Stomach (tissue), 4 donors: ENCODE data around the gene NTNG1.
"Not testable (repeated sequence)": the region's sequence is repeated elsewhere in the genome, so short reads cannot be mapped to it uniquely, and the experiment has no call there.

ENCODE experiments used
- EP300 ChIP-seq: sonication (generic); formaldehyde crosslinking; IDR thresholded peaks from one replicate; pipeline ENCODE4 v1.6.1; 2017; ENCODE audit warnings: antibody characterized with exemption
- POLR2A ChIP-seq, 4 donors: fragments of 450-650 bp; IDR thresholded peaks; one replicate each; pipeline ENCODE4 v1.6.1; 2016; ENCODE audit warnings: antibody characterized with exemption in 4 of 4, control low read depth in 2 of 4, mild to moderate bottlenecking in 1 of 4, moderate library complexity in 1 of 4
- POLR2AphosphoS5 ChIP-seq, 3 donors: sonication (generic); formaldehyde crosslinking; IDR thresholded peaks; one replicate each; pipeline ENCODE4 v1.6.1; 2016; ENCODE audit warnings: antibody characterized with exemption in 3 of 3
- TF ChIP-seq, protein P1 (sequence below), 7 experiments: fragments of 450-650 bp in 4 of 7; fragments of 200-600 bp in 3 of 7; sonication (generic) in 3 of 7; IDR thresholded peaks; one replicate each; pipeline ENCODE4 v1.5.1; 2016 to 2019; ENCODE audit warnings: antibody characterized with exemption in 7 of 7, control low read depth in 2 of 7, mild to moderate bottlenecking in 1 of 7

DNA sequence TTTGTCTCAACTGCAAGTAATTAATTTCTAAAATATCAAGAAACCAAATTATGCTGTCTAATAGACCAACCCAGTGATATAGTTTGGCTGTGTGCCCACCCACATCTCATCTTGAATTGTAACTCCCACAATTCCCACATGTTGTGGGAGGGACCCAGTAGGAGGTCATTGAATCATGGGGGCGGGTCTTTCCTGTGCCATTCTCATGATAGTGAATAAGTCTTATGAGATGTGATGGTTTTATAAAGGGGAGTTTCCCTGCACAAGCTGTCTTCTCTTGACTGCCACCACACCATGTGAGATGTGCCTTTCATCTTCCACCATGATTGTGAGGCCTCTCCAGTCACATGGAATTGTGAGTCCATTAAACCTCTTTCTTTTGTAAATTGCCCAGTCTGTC is 47.4 kb upstream of the NTNG1 start:
- not testable (repeated sequence) for TF ChIP-seq EP300; POLR2AphosphoS5 (IDR thresholded peaks at IDR 0.05); POLR2A (IDR thresholded peaks at IDR 0.05)
- TF ChIP-seq, protein P1, sequence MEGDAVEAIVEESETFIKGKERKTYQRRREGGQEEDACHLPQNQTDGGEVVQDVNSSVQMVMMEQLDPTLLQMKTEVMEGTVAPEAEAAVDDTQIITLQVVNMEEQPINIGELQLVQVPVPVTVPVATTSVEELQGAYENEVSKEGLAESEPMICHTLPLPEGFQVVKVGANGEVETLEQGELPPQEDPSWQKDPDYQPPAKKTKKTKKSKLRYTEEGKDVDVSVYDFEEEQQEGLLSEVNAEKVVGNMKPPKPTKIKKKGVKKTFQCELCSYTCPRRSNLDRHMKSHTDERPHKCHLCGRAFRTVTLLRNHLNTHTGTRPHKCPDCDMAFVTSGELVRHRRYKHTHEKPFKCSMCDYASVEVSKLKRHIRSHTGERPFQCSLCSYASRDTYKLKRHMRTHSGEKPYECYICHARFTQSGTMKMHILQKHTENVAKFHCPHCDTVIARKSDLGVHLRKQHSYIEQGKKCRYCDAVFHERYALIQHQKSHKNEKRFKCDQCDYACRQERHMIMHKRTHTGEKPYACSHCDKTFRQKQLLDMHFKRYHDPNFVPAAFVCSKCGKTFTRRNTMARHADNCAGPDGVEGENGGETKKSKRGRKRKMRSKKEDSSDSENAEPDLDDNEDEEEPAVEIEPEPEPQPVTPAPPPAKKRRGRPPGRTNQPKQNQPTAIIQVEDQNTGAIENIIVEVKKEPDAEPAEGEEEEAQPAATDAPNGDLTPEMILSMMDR (IDR thresholded peaks at IDR 0.05): not testable (repeated sequence)
